Breast epithelium (tissue), 3 donors: ENCODE measurements around the gene ACVRL1.

Experiments used
- POLR2AphosphoS5 ChIP-seq, 3 donors: sonication (generic); formaldehyde crosslinking; IDR thresholded peaks; one replicate each; pipeline ENCODE4 v1.6.1; 2017; ENCODE audit warnings: antibody characterized with exemption in 3 of 3
- TF ChIP-seq, protein P1 (sequence below), 3 donors: fragments of 450-650 bp; IDR thresholded peaks; one replicate each; pipeline ENCODE4 v1.5.1; 2016 to 2017; ENCODE audit warnings: antibody characterized with exemption in 3 of 3, mild to moderate bottlenecking in 3 of 3, moderate library complexity in 3 of 3

DNA sequence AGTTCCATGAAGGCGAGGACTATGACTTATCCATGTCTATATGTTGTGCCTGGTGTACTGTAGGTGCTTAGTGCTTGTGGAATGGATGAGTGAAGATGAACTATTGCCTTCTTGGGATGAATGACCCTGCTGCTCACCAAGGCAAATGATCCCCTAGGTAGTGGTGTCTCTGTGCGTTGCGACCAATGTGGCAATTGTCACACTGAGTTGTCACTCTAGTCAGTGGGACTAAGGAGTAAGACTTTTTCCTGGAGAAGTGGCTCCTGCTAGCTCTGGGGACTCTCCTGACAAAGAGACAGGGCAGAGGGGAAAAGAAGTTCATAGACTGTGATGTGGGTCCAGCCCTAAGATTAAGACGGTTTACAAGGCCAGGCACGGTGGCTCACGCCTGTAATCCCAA, 40.8 kb downstream of the ACVRL1 start:
- TF ChIP-seq, protein P1, sequence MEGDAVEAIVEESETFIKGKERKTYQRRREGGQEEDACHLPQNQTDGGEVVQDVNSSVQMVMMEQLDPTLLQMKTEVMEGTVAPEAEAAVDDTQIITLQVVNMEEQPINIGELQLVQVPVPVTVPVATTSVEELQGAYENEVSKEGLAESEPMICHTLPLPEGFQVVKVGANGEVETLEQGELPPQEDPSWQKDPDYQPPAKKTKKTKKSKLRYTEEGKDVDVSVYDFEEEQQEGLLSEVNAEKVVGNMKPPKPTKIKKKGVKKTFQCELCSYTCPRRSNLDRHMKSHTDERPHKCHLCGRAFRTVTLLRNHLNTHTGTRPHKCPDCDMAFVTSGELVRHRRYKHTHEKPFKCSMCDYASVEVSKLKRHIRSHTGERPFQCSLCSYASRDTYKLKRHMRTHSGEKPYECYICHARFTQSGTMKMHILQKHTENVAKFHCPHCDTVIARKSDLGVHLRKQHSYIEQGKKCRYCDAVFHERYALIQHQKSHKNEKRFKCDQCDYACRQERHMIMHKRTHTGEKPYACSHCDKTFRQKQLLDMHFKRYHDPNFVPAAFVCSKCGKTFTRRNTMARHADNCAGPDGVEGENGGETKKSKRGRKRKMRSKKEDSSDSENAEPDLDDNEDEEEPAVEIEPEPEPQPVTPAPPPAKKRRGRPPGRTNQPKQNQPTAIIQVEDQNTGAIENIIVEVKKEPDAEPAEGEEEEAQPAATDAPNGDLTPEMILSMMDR (IDR thresholded peaks at IDR 0.05): no peak
- no peak for TF ChIP-seq POLR2AphosphoS5 (IDR thresholded peaks at IDR 0.05)
